PC-3 (cell line): ENCODE data around the gene LUC7L3. TPM values are rescaled to one million over a fixed set of nuclear protein-coding genes. Genes with fewer than 3 reads are reported as not detected.

Source experiments
- ATAC-seq: fragments of 200-7000 bp; cut with Tn5 transposase; 2 replicates; pipeline ENCODE4 v1.9.1; 2020; ENCODE audit warnings: mild to moderate bottlenecking, moderate library complexity
- BruUV-seq: library from RNA; stranded (reverse); fragments of 400-500 nt; replicated peaks from 2 replicates; lab custom pipeline; 2021; lab: Mats Ljungman, UMichigan
- CTCF ChIA-PET: fragments of 300-600 bp; sonication (Branson Sonifier 250); formaldehyde crosslinking; loops from one replicate; lab custom pipeline; 2022; ENCODE audit warnings: antibody characterized with exemption; lab: Charles Lee
- POLR2A ChIA-PET: fragments of 300-600 bp; sonication (Branson Sonifier 250); formaldehyde crosslinking; loops from one replicate; lab custom pipeline; 2022; ENCODE audit warnings: antibody characterized with exemption; ENCODE audit not compliant: unreplicated experiment; lab: Charles Lee
- DNase-seq: peaks from one replicate; pipeline ENCODE4 v3.0.0-alpha.2; 2015
- H2AFZ ChIP-seq: fragments of 300-600 bp; sonication (generic); 2 replicates; pipeline ENCODE4 v1.6.0; 2016; ENCODE audit warnings: antibody characterized with exemption, low read length
- H3F3A ChIP-seq: fragments of 300-600 bp; sonication (generic); one replicate; pipeline ENCODE4 v1.6.0; 2017; ENCODE audit warnings: antibody characterized with exemption, low read length, control low read depth, mild to moderate bottlenecking; ENCODE audit not compliant: unreplicated experiment
- H3K27ac ChIP-seq: fragments of 300-600 bp; sonication (generic); 2 replicates; pipeline ENCODE4 v1.5.1; 2016; ENCODE audit warnings: mild to moderate bottlenecking, low read length
- H3K27me3 ChIP-seq: fragments of 300-600 bp; sonication (generic); 2 replicates; pipeline ENCODE4 v1.6.1; 2016; ENCODE audit warnings: low read length, mixed read lengths
- H3K36me3 ChIP-seq: fragments of 300-600 bp; sonication (generic); 2 replicates; pipeline ENCODE4 v1.6.1; 2016; ENCODE audit warnings: low read depth, mixed run types, low read length, mixed read lengths
- H3K4me1 ChIP-seq: fragments of 300-600 bp; sonication (generic); 2 replicates; pipeline ENCODE4 v1.5.1; 2016; ENCODE audit warnings: low read length; ENCODE audit not compliant: insufficient read depth
- H3K4me2 ChIP-seq: fragments of 300-600 bp; sonication (generic); 2 replicates; pipeline ENCODE4 v1.6.0; 2016; ENCODE audit warnings: low read length
- H3K4me3 ChIP-seq: fragments of 300-600 bp; sonication (generic); 2 replicates; pipeline ENCODE4 v1.5.1; 2016; ENCODE audit warnings: mild to moderate bottlenecking, low read length, mixed read lengths
- H3K79me2 ChIP-seq: fragments of 300-600 bp; sonication (generic); 2 replicates; pipeline ENCODE4 v1.6.1; 2017; ENCODE audit warnings: low read length, mixed read lengths
- H3K9ac ChIP-seq: fragments of 300-600 bp; sonication (generic); 2 replicates; pipeline ENCODE4 v1.6.0; 2016; ENCODE audit warnings: mild to moderate bottlenecking, low read length
- H3K9me2 ChIP-seq: fragments of 300-600 bp; sonication (generic); replicated peaks from 2 replicates; pipeline ENCODE4 v1.6.1; 2016; ENCODE audit warnings: mixed run types, low read length, mixed read lengths
- H3K9me3 ChIP-seq: fragments of 300-600 bp; sonication (generic); 2 replicates; pipeline ENCODE4 v1.6.1; 2016; ENCODE audit warnings: low read length, mixed read lengths
- H4K20me1 ChIP-seq: fragments of 300-600 bp; sonication (generic); 2 replicates; pipeline ENCODE4 v1.6.1; 2016; ENCODE audit warnings: low read length, mixed read lengths
- EZH2 ChIP-seq: fragments of 300-600 bp; sonication (generic); IDR thresholded peaks from one replicate; pipeline ENCODE4 v1.6.1; 2017; ENCODE audit warnings: antibody characterized with exemption, mild to moderate bottlenecking, low read length; ENCODE audit not compliant: unreplicated experiment
- EZH2phosphoT487 ChIP-seq: fragments of 300-600 bp; sonication (generic); IDR thresholded peaks from 2 replicates; pipeline ENCODE4 v1.6.1; 2018; ENCODE audit warnings: mild to moderate bottlenecking, antibody characterized with exemption, low read length, borderline replicate concordance
- intact Hi-C: fragments of 100-400 bp; cut with micrococcal nuclease; formaldehyde crosslinking; loops from 2 replicates; pipeline ENCODE4 v1.9.0; 2023
- total RNA-seq: library from RNA; depleted of rRNA; stranded (reverse); fragments of >200 nt; gene quantifications from 2 replicates; pipeline ENCODE4 v1.2.3, GENCODE V29; 2014
- TF ChIP-seq, protein P1 (sequence below): fragments of 300-600 bp; sonication (generic); conservative IDR thresholded peaks from 2 replicates; pipeline ENCODE4 v1.5.1; 2017; ENCODE audit warnings: antibody characterized with exemption, low read depth, mild to moderate bottlenecking, low read length

Gene LUC7L3
- total RNA-seq, 1 experiment from 2014 or later = 43.0 TPM

DNA sequence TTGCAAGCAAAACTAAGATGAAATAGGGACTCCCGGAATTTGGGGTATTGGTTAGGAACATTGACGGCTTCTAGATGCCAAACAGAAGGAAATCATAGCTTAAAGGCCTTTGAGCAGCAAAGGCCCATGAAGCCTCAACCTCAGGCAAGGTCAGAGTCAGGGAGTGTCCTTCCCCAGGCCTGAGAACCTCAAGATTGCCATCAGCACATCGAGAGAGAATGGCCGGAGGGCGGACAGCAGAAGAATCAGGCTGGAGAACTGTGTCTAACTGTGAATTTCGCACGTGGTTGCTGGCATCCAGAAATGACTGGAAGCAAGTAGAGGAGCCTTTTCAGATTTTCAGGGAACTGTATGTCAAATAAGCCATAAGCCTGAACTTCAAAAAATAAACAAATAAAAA is 72.7 kb downstream of the LUC7L3 start:
- TF ChIP-seq, protein P1, sequence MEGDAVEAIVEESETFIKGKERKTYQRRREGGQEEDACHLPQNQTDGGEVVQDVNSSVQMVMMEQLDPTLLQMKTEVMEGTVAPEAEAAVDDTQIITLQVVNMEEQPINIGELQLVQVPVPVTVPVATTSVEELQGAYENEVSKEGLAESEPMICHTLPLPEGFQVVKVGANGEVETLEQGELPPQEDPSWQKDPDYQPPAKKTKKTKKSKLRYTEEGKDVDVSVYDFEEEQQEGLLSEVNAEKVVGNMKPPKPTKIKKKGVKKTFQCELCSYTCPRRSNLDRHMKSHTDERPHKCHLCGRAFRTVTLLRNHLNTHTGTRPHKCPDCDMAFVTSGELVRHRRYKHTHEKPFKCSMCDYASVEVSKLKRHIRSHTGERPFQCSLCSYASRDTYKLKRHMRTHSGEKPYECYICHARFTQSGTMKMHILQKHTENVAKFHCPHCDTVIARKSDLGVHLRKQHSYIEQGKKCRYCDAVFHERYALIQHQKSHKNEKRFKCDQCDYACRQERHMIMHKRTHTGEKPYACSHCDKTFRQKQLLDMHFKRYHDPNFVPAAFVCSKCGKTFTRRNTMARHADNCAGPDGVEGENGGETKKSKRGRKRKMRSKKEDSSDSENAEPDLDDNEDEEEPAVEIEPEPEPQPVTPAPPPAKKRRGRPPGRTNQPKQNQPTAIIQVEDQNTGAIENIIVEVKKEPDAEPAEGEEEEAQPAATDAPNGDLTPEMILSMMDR = no peak
- no peak for TF ChIP-seq EZH2
- no peak for TF ChIP-seq EZH2phosphoT487
- no peak overlapping the region for H3K4me2 ChIP-seq
- H3K4me3 ChIP-seq = no peak overlapping the region
- no peaks in the 10 kb centered on the region for H3K79me2 ChIP-seq
- H3K36me3 ChIP-seq = no peaks in the 10 kb centered on the region
- H2AFZ ChIP-seq = no peak overlapping the region
- ATAC-seq (no peak), DNase-seq (no peak)
- intact Hi-C loops = no loop called here
- BruUV-seq = no TSS peak
- H3F3A ChIP-seq = no peaks in the 10 kb centered on the region
- no peaks in the 10 kb centered on the region for H3K9me3 ChIP-seq
- H3K9ac ChIP-seq = no peak overlapping the region
- POLR2A ChIA-PET = no interaction called here
- H4K20me1 ChIP-seq = no peaks in the 10 kb centered on the region
- no peaks in the 10 kb centered on the region for H3K27me3 ChIP-seq
- no peaks in the 10 kb centered on the region for H3K4me1 ChIP-seq
- CTCF ChIA-PET = no interaction called here
- no peak overlapping the region for H3K27ac ChIP-seq
- H3K9me2 ChIP-seq = no peaks in the 10 kb centered on the region

DNA sequence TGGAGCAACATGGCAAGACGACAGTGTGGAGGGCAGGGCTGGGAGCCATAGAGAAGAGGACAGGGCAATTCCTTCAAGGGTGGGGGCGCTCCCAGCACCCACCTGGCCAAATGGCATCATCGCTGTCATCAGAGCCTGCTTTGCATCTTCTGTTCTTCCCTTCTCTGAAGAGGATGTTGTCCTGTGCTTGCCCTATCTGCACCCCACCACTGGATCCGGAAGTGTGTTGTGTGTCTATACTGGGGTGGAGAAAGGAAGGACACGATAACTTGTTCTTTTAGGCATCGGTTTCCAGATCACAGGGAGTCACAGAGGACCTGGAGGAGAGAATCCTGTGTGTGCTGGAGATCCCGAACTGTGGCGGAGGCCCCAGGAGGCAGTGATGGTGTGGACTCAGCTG is 73.6 kb downstream of the LUC7L3 start:
- CTCF ChIA-PET = no interaction called here
- Histone ChIP-seq H3K27ac (no peak overlapping the region), H3K4me2 (no peak overlapping the region), H4K20me1 (no peaks in the 10 kb centered on the region), H2AFZ (no peak overlapping the region), H3K4me1 (no peaks in the 10 kb centered on the region), H3K36me3 (no peaks in the 10 kb centered on the region), H3K9me3 (no peaks in the 10 kb centered on the region), H3K9ac (no peak overlapping the region), H3K79me2 (no peaks in the 10 kb centered on the region), H3F3A (no peaks in the 10 kb centered on the region), H3K4me3 (no peak overlapping the region), H3K9me2 (no peaks in the 10 kb centered on the region), H3K27me3 (no peaks in the 10 kb centered on the region)
- POLR2A ChIA-PET = no interaction called here
- ATAC-seq (no peak), DNase-seq (no peak)
- no TSS peak for BruUV-seq
- TF ChIP-seq, protein P1 = no peak
- no peak for TF ChIP-seq EZH2phosphoT487
- TF ChIP-seq EZH2 = no peak
- intact Hi-C loops = no loop called here

DNA sequence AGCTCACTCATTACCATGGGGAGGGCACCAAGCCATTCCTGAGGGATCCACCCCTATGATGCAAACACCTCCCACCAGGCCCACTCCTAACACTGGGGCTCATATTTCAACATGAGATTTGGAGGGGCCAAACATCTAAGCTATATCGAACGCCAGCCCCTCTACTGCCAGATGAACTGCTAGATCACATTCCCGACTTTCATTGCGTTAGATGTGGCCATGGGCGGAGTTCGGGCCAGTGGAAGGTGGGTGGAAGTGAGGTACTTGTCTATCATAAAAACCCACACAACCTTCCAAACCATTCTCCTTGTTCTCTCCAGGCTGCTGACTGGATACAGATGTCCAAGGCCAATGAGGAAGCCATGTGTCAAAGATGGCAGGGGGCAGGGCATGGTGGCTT is 75.0 kb downstream of the LUC7L3 start:
- BruUV-seq = no TSS peak
- ChIA-PET CTCF (no interaction called here), POLR2A (no interaction called here)
- Histone ChIP-seq H3K9me3 (no peaks in the 10 kb centered on the region), H3K36me3 (no peaks in the 10 kb centered on the region), H3K27me3 (no peaks in the 10 kb centered on the region), H2AFZ (no peak overlapping the region), H3F3A (no peaks in the 10 kb centered on the region), H3K4me1 (no peaks in the 10 kb centered on the region), H3K9me2 (no peaks in the 10 kb centered on the region), H3K4me2 (no peak overlapping the region), H3K9ac (no peak overlapping the region), H3K79me2 (no peaks in the 10 kb centered on the region), H4K20me1 (no peaks in the 10 kb centered on the region), H3K27ac (no peak overlapping the region), H3K4me3 (no peak overlapping the region)
- no peak for ATAC-seq
- TF ChIP-seq, protein P1 = no peak
- TF ChIP-seq EZH2phosphoT487 (no peak), EZH2 (no peak)
- intact Hi-C loops = no loop called here
- no peak for DNase-seq
